Measurements from ENCODE around the gene CPT1A. TPM values are rescaled to one million over a fixed set of nuclear protein-coding genes. Genes with fewer than 3 reads are reported as not detected.
A peak's percentile ranks its signal among the peaks of the same experiment; 100 is the strongest.
"Not testable (repeated sequence)": the region's sequence is repeated elsewhere in the genome, so short reads cannot be mapped to it uniquely, and the experiment has no call there.

CPT1A gene
- total RNA-seq, 2 donors from 2014 or later, result 33.3 to 55.2 TPM

DNA sequence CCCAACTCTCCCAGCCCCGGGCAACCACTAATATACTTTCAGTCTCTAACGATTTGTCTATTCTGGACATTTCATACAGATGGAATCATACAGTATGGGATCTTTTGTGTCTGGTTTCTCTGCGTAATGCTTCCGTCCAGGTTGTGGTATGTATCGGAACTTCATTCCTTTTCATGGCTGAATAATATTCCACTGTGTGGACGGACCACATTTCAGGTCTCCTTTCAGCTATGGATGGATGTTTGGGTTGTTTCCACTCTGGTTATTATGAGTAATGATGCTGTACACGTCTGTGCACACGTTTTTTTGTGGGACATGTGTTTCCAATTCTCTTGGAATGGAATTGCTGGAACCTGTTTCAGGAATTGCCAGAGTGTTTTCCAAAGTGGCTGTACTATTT is 17.4 kb upstream of the CPT1A start:
- no peak overlapping the region for H3K4me3 ChIP-seq
- no peak for DNase-seq (ENCODE audit: low spot score)
- H3K4me1 ChIP-seq (replicated peaks), result no peaks in the 10 kb centered on the region
- no peaks in the 10 kb centered on the region for H3K27me3 ChIP-seq (replicated peaks; ENCODE audit: insufficient read depth)
- no peak for TF ChIP-seq POLR2AphosphoS5 (IDR thresholded peaks at IDR 0.05)
- no peak for TF ChIP-seq POLR2A (IDR thresholded peaks at IDR 0.05)
- TF ChIP-seq, protein P1, sequence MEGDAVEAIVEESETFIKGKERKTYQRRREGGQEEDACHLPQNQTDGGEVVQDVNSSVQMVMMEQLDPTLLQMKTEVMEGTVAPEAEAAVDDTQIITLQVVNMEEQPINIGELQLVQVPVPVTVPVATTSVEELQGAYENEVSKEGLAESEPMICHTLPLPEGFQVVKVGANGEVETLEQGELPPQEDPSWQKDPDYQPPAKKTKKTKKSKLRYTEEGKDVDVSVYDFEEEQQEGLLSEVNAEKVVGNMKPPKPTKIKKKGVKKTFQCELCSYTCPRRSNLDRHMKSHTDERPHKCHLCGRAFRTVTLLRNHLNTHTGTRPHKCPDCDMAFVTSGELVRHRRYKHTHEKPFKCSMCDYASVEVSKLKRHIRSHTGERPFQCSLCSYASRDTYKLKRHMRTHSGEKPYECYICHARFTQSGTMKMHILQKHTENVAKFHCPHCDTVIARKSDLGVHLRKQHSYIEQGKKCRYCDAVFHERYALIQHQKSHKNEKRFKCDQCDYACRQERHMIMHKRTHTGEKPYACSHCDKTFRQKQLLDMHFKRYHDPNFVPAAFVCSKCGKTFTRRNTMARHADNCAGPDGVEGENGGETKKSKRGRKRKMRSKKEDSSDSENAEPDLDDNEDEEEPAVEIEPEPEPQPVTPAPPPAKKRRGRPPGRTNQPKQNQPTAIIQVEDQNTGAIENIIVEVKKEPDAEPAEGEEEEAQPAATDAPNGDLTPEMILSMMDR (IDR thresholded peaks at IDR 0.05), result no peak
- intact Hi-C loops (cut with DNase I), result no loop called here
- 85% methylated on average over 8 of the region's 8 CpGs for WGBS
- H3K36me3 ChIP-seq, result no peaks in the 10 kb centered on the region
- no peak overlapping the region for H3K27ac ChIP-seq
- no peaks in the 10 kb centered on the region for H3K9me3 ChIP-seq

DNA sequence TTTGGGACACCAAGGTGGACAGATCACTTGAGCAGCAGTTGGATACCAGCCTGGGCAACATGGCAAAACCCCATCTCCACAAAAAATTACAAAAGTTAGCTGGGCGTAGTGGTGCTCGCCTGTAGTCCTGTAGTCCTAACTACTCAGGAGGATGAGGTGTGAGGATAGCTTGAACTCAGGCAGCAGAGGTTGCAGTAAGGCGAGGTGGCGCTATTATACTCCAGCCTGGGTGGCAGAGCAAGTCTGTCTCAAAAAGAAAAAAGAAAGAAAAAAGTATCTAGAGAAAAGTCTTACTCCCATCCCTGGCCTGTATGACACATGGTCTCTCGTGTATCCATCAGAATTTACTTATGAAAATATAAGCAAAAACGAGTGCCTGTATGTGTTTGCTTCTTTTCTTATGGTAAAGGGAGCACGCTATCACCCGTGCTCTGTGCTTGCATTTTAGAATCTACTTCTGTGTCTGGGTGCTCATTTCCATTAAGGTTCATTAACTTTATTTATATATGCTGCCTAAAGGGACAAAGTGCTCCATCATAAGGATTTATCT is 15.4 kb upstream of the CPT1A start:
- DNase-seq (ENCODE audit: low spot score), result no peak
- H3K4me1 ChIP-seq (replicated peaks), result no peaks in the 10 kb centered on the region
- no peak overlapping the region for H3K4me3 ChIP-seq
- no peak overlapping the region for H3K27ac ChIP-seq
- intact Hi-C loops (cut with DNase I), result no loop called here
- TF ChIP-seq POLR2AphosphoS5 (IDR thresholded peaks at IDR 0.05) (no peak), POLR2A (IDR thresholded peaks at IDR 0.05) (no peak)
- TF ChIP-seq, protein P1 (IDR thresholded peaks at IDR 0.05), result no peak
- 90% methylated on average over 8 of the region's 8 CpGs for WGBS
- no peaks in the 10 kb centered on the region for H3K9me3 ChIP-seq
- no peaks in the 10 kb centered on the region for H3K27me3 ChIP-seq (replicated peaks; ENCODE audit: insufficient read depth)
- no peaks in the 10 kb centered on the region for H3K36me3 ChIP-seq

DNA sequence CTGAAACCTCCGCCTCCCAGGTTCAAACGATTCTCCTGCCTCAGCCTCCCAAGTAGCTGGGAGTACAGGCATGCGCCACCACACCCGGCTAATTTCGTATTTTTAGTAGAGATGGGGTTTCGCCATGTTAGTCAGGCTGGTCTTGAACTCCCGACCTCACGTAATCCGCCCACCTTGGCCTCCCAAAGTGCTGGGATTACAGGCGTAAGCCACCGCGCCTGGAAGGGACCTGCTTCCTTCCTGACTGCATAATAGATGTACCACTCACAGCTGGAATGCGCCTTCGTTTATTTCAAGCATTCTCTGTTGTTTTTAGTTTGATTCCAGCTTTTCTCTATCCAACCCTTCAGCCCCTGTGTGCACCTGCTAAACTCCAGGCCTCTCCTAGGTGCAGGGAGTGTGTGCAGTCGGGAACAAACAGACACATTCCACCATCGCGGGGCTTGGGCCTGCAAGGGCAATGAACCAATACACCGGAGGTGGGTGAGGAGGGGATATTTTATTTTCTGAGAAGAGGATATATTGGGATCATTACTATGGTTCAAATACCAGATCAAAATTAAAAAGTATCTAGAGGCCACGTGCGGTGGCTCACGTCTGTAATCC is 14.8 kb upstream of the CPT1A start:
- H3K27me3 ChIP-seq (replicated peaks; ENCODE audit: insufficient read depth); H3K9me3 ChIP-seq; H3K36me3 ChIP-seq; H3K4me1 ChIP-seq (replicated peaks); DNase-seq (ENCODE audit: low spot score); intact Hi-C loops (cut with DNase I); H3K4me3 ChIP-seq; H3K27ac ChIP-seq: not testable (repeated sequence)
- WGBS, result 92% methylated on average over 21 of the region's 21 CpGs

DNA sequence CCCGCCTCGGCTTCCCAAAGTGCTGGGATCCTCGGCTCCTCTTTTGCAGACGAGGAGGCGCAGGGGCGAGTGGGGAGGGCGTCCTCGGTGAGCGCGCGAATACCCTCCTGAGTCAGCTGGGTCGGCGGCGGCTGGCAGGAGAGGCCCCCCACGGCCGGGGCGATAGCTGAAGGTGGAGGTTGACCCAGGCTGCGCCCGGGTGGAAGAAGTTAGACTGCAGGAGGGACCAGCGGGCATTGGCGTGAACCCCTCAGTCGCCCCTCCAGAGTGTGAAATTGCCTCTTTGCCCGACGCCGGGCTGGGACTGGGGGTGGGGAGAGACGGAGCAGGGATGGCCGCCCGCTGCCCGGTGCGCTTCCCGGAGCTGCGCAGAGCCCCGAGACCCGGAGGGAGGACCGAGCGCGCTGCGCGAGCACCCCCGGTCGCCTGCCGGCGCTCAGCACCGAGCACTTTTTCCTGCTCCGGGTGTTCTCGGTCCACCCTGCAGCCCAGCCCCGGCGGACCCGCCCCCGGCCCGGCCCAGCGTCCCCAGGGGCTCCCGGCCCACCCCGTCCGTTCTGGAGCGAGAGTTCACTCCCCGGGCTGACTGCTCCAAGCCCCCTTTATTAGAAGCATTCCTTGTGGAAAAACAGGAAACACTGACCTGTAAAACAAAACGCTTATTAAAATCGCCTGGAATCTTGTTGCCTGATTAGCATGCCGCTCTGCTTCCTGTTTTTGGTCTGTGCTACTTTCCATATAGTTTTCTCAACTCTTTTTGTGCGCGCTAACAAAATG is 13.7 kb upstream of the CPT1A start:
- intact Hi-C loops (cut with DNase I), result no loop called here
- Histone ChIP-seq H3K4me3 (peak overlapping the region; percentile 34 to 41), H3K4me1 (replicated peaks) (no peaks in the 10 kb centered on the region), H3K9me3 (no peaks in the 10 kb centered on the region), H3K36me3 (no peaks in the 10 kb centered on the region), H3K27me3 (replicated peaks; ENCODE audit: insufficient read depth) (no peaks in the 10 kb centered on the region), H3K27ac (peak overlapping the region; percentile 58 to 69)
- TF ChIP-seq, protein P1 (IDR thresholded peaks at IDR 0.05), result peak in 1 of 4 experiments; percentile 36
- TF ChIP-seq POLR2A (IDR thresholded peaks at IDR 0.05), result no peak
- peak; percentile 35 for DNase-seq (ENCODE audit: low spot score)
- WGBS, result 6% methylated on average over 47 of the region's 62 CpGs

DNA sequence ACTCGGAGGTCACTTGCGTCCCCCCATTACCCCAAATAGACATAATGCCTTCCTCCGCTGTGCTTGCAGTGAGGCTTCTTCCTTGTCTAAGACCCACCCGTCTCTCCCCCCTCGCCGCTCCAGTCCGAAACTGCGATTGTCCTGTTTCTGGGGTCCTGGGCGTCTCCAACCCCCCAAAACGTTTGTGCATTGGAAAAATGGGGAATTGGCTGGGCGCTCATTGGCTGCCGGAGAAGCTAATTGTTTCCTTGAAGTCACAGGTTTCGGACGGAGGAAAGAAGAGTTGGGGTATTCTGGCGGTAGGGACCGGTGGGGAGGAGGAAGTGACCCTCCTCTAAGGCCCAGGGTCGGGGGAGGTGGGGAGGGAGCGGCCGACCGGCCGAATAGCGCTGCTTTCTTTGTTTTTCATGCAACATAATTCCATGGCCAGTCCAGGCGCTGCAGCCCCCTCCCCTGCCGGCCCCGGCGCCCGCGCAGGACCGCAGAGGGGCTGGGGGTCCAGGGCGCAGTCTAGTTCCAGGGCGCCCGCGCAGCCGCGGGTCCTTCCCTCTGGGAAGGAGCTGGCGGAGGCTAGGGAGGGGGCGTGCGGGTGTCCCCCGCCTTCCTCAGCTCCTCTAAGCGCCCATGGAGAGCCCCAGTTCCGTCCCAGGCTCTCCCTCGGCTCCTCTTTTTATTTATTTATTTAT is 12.7 kb upstream of the CPT1A start:
- 18% methylated on average over 42 of the region's 42 CpGs for whole genome bisulfite sequencing
- no peaks in the 10 kb centered on the region for H3K4me1 ChIP-seq (replicated peaks)
- no peak overlapping the region for H3K27ac ChIP-seq

More for the DNA sequence above, 12.7 kb upstream of the CPT1A start:
- Histone ChIP-seq H3K36me3 (no peaks in the 10 kb centered on the region), H3K9me3 (no peaks in the 10 kb centered on the region), H3K27me3 (replicated peaks; ENCODE audit: insufficient read depth) (no peaks in the 10 kb centered on the region), H3K4me3 (peak overlapping the region in 1 of 2 donors; percentile 41)
- no peak for TF ChIP-seq POLR2A (IDR thresholded peaks at IDR 0.05)
- TF ChIP-seq, protein P1 (IDR thresholded peaks at IDR 0.05), result no peak
- no peak for TF ChIP-seq POLR2AphosphoS5 (IDR thresholded peaks at IDR 0.05)
- intact Hi-C loops (cut with DNase I), result no loop called here
- DNase-seq (ENCODE audit: low spot score), result no peak

Measured in prostate gland (tissue), 2 donors.